Astrocyte (in vitro differentiated cells and primary cell): ENCODE results near the gene TMEM119.

Source experiments
- EZH2 ChIP-seq: IDR thresholded peaks from 2 replicates; pipeline ENCODE4 v1.6.1; 2012; ENCODE audit warnings: mild to moderate bottlenecking, low read length, inconsistent platforms; ENCODE audit not compliant: insufficient read depth
- TF ChIP-seq, protein P1 (sequence below): IDR thresholded peaks from 2 replicates; pipeline ENCODE4 v1.5.1; 2011; ENCODE audit warnings: low read depth, mild to moderate bottlenecking, inconsistent platforms, low read length, moderate library complexity; ENCODE audit not compliant: insufficient read depth

DNA sequence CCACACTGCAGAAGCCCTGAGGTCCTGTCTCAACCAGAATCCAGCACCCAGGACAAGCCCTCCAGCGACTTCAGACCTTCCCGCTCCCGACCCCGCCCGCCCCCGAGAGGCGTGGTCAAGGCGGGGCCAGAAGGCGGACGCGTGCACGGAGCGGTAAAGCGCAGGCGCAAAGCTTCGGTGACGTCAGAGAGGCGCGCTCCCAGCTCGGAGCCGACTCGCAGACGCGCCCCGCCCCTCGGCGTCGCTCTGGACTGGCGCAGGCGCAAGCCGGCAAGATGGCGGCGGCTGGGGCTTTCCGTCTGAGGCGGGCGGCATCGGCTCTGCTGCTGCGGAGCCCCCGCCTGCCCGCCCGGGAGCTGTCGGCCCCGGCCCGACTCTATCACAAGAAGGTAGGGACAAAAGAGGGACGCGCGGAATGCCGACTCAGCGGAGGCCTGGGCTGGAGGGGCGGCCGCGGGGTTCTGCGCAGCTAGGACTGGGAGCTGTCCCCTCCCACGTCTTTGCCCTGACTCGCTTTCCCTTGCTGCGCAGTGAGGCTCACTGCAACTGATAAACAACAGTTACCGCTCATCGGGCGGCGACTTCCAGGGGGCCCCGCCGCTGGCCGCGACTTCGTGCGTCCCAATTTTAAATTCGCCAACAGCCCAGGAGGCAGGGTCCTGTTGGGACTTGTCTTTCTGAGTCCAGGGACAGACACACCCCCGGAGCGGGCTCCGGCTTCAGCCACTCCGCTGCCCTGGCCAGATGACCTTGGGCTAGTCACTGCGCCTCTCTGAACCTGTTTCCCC lies 35.3 kb downstream of the TMEM119 start, which contains the start of gene ISCU:
- no peak for TF ChIP-seq EZH2
- TF ChIP-seq, protein P1, sequence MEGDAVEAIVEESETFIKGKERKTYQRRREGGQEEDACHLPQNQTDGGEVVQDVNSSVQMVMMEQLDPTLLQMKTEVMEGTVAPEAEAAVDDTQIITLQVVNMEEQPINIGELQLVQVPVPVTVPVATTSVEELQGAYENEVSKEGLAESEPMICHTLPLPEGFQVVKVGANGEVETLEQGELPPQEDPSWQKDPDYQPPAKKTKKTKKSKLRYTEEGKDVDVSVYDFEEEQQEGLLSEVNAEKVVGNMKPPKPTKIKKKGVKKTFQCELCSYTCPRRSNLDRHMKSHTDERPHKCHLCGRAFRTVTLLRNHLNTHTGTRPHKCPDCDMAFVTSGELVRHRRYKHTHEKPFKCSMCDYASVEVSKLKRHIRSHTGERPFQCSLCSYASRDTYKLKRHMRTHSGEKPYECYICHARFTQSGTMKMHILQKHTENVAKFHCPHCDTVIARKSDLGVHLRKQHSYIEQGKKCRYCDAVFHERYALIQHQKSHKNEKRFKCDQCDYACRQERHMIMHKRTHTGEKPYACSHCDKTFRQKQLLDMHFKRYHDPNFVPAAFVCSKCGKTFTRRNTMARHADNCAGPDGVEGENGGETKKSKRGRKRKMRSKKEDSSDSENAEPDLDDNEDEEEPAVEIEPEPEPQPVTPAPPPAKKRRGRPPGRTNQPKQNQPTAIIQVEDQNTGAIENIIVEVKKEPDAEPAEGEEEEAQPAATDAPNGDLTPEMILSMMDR = no peak
